Transverse colon (tissue), 3 donors: ENCODE measurements around the gene FCGR3B.
"Not testable (repeated sequence)": the region's sequence is repeated elsewhere in the genome, so short reads cannot be mapped to it uniquely, and the experiment has no call there.

Experiments used
- EP300 ChIP-seq: sonication (generic); formaldehyde crosslinking; IDR thresholded peaks from one replicate; pipeline ENCODE4 v1.6.1; 2017; ENCODE audit warnings: antibody characterized with exemption, low read depth
- TF ChIP-seq, protein P1 (sequence below), 5 experiments: fragments of 200-600 bp in 3 of 5; fragments of 450-650 bp in 2 of 5; sonication (generic) in 3 of 5; IDR thresholded peaks; 1 replicate in 2 of 5; 2 replicates in 3 of 5; pipeline ENCODE4 v1.5.1; 2016 to 2017; ENCODE audit warnings: antibody characterized with exemption in 5 of 5, inconsistent platforms in 3 of 5, mild to moderate bottlenecking in 2 of 5, moderate library complexity in 1 of 5

DNA sequence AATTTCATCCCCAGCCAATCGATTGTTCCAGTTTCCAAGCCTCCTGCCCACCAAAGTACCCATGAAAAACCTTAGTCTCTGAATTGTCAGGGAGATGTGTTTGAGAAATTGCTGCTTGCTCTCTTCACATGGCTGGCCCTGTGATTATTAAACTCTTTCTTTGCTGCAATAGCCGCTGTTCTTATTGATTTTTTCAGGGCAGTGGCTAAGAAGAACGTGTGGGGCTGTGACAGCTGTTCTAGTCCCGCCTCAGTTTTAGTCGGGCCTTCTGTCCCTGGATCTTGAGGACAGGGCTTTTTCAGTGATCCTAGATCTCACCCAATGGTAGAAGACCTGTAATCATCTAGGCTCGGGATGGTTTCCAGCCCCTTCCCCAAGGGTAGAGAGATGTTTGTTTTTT is 23.0 kb upstream of the FCGR3B start:
- TF ChIP-seq, protein P1, sequence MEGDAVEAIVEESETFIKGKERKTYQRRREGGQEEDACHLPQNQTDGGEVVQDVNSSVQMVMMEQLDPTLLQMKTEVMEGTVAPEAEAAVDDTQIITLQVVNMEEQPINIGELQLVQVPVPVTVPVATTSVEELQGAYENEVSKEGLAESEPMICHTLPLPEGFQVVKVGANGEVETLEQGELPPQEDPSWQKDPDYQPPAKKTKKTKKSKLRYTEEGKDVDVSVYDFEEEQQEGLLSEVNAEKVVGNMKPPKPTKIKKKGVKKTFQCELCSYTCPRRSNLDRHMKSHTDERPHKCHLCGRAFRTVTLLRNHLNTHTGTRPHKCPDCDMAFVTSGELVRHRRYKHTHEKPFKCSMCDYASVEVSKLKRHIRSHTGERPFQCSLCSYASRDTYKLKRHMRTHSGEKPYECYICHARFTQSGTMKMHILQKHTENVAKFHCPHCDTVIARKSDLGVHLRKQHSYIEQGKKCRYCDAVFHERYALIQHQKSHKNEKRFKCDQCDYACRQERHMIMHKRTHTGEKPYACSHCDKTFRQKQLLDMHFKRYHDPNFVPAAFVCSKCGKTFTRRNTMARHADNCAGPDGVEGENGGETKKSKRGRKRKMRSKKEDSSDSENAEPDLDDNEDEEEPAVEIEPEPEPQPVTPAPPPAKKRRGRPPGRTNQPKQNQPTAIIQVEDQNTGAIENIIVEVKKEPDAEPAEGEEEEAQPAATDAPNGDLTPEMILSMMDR (IDR thresholded peaks at IDR 0.05): not testable (repeated sequence)
- TF ChIP-seq EP300: not testable (repeated sequence)
